ENCODE data around the gene CIAPIN1.
"Not testable (repeated sequence)": the region's sequence is repeated elsewhere in the genome, so short reads cannot be mapped to it uniquely, and the experiment has no call there.

CIAPIN1 gene

DNA sequence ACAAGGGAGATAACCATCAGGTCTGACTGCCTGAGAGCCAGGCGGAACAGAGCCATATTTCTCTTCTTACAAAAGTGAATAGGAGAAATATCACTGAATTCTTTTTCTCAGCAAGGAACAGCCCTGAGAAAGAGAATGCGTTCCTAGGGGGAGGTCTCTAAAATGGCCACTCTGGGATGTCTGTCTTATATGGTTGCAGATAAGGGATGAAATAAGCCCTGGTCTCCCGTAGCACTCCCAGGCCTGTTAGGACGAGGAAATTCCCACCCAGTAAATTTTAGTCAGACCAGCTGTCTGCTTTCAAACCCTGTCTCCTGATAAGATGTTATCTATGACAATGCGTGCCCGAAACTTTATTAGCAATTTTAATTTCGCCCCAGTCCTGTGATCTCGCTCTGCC, 7.2 kb downstream of the CIAPIN1 start:
- not testable (repeated sequence) for DNase-seq

GRCh38 chr16:57435838-57436237, 11.3 kb downstream of the CIAPIN1 start:
- DNase-seq: no peak

DNA sequence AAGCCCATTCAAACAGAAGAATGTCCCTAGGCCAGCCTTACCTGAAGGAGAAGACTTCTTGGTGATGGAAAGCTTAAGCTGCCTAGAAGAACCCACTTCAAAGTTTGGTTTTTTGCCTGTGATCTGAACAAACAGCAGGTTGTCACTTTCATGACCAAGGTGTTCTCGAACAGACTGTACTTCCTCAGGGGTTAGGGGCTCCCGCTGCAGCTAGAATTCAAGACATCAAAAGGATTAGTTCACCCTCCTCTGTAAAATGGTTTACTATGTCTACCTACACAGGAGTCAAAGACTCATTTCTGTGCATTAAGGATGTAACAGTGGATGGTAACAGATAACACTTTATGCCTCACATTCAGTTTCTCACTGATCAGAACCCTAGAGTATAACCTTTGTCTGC, 13.2 kb downstream of the CIAPIN1 start:
- DNase-seq: no peak

DNA sequence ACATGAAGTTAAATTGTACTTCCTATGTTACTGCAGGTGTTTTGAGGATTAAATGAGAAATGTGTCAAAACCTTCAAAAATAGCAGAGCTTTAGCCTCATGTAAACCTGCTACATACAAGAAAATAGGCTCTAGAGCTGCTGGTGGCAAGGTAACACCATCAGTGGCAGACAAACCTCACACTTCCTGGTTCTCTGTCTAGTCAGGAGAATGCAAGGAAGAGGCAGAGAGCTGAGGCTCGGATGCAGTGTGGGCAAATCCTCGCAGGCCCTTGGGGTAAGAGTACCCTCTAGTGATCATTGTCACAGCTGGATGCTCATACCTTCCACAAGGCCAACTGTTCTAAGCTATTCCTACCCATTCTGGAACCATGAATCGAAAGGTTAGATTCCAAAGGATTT, 14.2 kb downstream of the CIAPIN1 start:
- no peak for DNase-seq

GRCh38 chr16:57432505-57432904, 14.7 kb downstream of the CIAPIN1 start:
- DNase-seq: no peak

- DNase-seq: no peak
Observed at GRCh38 chr16:57430955-57431354, 16.2 kb downstream of the CIAPIN1 start.

DNA sequence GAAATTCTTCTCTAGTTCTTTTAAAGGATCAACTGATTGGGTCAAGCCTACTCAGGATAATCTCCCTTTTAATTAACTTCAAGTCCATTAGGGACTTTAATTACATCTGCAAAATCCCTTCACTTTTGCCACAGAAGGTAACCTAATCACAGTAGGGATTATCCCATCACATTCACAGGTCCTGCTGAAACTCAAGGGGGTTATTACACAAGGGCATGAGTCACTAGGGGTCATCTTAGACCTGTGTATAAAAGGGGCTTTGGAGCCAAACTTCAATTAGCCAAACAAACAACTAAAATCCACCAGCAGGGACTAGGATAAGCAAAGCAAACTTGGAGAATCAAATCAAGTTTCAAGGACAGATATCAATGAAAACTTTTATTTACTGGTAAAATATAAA, 19.4 kb downstream of the CIAPIN1 start:
- DNase-seq: no peak

GRCh38 chr16:57427307-57427706, 19.9 kb downstream of the CIAPIN1 start:
- DNase-seq: no peak

GRCh38 chr16:57426356-57426755, 20.8 kb downstream of the CIAPIN1 start:
- DNase-seq: no peak

DNA sequence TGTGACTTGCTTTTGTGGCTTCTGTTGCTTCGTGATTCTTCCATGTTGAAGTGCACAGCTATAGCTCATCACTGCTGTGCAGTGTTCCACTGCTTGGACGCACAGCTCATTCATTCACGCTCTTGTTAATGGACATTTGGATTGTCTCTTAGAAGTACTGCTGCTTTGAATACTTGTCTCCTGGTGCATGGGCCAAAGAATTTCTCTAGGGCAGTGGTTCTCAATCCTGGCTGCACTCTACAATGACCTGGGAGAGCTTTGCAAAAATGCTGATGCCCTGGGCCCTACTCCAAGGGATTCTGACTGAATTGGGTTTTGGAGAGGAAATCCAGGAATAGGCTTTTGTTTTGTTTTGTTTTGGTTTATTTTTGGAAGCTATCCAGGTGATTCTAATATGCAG, 22.6 kb downstream of the CIAPIN1 start:
- DNase-seq: no peak

GRCh38 chr16:57423152-57423551, 24.0 kb downstream of the CIAPIN1 start:
- DNase-seq: no peak

DNA sequence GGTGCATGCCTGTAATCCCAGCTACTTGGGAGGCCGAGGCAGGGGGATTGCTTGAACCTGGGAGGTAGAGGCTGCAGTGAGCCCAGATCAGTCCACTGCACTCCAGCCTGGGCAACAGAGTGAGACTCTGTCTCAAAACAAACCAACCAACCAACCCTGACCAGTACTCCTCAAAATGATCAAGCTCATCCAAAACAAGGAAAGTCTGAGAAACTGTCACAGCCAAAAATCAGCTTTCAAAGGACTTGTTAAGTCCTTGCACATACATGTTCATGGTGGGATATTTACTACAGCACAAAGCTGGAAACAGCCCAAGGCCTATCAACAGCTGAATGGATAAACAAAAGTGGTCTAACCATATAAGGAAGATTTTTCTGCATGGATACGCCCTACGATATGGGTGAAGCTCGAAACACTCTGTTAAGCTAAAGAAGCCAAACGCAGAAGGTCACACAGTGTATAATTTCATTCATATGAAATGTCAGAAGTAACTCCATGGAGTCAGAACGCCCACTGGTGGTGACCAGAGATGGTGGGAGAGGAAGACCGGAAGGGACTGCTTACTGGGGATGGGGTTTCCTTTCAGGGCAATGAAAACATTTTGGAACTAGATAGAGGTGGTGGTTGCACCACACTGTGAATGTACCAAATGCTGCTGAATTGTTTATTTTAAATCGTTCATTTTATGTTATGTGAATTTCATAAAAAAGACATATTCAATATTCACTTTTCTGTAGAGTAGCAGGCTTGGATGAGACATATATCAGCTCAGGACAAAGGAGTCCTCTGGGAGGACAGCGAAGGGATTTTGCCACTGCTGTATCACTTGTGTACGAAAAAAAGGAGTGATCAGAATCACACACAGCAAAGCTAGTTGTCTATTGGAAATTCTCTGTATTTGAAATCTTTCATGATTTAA, 24.9 kb downstream of the CIAPIN1 start:
- no peak for DNase-seq

DNA sequence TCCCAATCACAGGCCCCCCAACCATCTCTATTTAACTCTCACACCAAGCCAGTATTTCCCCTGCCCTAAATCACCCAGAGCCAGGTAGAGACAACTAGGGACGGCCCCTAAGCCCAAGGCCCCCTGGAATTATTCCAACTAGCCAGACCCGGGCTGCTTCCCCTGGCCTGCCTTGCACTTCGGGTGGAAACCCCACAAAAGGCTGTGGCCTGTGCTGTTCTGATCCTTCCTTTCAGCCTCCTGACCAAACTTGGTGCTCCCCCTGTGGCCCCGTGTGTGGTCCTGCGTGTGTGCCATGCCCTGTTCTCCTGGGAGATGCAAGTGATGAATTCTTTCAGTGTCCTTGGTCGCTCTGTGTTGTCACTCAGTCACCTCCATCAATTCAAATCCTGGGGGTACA, 27.7 kb downstream of the CIAPIN1 start:
- DNase-seq: no peak

DNA sequence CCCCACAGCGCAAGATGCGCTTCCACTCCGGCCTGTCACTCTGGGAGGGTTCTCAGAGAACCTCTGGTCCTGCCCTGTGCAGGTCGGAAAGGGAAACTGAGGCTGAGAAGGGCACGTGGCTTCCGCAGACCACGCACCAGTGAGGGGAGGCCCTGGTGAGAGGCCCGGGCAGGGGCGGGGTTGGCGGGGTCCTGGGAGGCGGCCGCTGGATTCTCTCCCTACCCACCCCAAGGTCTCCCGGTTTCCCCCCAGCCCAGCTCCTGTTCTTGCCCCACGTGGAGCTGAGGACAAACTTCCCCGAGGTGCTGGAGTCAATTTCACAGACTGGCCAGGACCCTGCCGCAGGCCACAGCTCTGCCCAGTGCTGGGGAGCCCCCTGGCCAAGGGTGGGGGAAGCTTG, 31.1 kb downstream of the CIAPIN1 start:
- DNase-seq: no peak

- no peak for DNase-seq
Observed at GRCh38 chr16:57413733-57414132, 33.5 kb downstream of the CIAPIN1 start.

DNA sequence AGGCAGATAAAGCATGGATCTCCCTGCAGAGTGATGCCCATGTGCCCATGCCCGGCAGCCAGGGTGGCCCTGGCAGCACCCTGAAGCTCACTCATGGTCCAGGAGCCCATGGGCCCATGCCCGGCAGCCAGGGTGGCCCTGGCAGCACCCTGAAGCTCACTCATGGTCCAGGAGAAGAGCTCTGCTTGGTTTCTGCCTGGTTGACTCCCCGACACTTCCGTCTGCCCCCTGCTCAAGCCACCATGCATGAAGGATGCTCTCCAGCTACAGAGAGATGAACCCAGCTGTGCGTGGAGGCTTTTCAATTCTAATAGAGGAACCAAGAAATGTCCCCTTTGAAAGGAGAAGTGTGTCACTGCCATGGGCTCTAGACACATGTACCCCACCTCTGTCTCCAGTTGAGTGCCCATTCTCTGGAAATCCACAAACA, 33.9 kb downstream of the CIAPIN1 start:
- DNase-seq: no peak

GRCh38 chr16:57412584-57412983, 34.6 kb downstream of the CIAPIN1 start:
- no peak for DNase-seq

DNA sequence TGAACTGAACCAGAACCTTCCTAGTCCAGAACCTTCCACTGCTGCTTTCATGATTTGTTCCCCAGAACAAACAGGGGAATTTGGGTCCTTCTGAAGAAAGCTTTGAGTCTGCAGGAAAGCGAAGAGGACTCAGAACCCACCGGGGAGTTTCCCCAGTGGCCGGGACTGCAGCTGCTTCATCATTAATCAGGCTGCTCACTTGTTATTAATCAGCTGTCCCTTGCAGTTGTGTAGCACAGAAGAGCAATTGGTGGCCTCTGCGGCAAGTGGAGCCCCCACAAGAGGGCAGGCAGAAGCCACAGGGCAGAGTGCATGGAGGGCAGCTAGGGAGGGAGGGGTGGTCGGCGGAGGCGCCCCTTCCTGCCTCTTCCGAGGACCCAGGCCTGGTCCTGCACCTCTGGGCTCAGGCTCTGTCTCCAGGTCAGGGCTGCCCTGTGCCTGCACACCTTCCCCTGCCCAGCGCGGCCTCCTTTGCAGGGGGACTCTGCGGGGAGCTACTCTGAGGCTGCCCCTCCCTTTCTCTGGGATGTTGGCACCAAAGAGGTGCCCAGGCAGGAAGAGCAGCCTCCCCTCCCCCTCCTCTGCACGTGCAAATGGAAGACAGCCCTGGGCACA, 35.7 kb downstream of the CIAPIN1 start:
- no peak for DNase-seq

- DNase-seq: no peak
Observed at GRCh38 chr16:57409870-57410587, 37.2 kb downstream of the CIAPIN1 start.

DNA sequence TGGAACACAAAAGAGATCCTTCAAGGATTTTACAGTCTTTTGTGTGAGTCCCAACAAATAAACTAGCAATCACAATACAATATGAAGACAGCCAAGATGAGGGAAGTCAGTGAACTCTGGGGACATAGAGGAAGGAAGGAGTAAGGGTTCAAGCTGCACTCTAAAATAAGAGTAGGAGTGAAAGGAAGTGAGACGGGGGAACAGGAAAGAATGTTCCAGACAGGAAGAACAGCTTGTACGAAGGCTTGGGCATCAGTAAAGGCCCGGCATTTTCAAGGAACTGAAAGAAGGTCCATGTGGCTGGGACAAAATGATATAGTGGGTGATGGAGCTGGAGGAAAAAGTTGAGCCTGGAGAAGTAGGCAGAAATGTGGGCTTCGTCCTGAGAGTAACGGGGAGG, 38.1 kb downstream of the CIAPIN1 start:
- no peak for DNase-seq

GRCh38 chr16:57407521-57408353, 39.4 kb downstream of the CIAPIN1 start:
- DNase-seq: no peak

DNA sequence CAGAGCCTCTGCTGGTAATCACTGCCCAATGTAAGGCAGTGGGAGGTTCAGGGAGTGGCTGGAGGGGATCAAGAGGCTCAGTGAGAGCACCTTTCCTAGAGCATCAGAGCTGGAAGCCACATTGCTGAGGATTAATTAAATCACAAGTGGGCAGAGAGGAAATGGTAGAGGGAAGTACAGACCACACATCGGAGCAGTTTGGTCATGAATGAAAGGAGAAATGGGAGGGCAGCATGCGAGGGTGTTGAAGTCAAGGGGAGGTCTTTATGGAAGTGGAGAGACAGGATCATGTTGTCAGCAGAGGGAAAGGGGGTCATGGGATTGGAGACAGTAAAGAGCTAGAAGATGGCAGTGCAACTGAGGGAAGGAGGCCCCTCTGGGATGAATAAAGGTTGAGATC, 40.3 kb downstream of the CIAPIN1 start:
- no peak for DNase-seq

GRCh38 chr16:57405097-57405496, 42.1 kb downstream of the CIAPIN1 start:
- DNase-seq: no peak

Measured in activated CD8-positive, alpha-beta memory T cell treated with anti-CD3 and anti-CD28 coated beads, Interleukin-2, amount 50 U/mL, for 4 hours (primary cell).